Astrocyte of the spinal cord (primary cell): Measurements from ENCODE around the gene RDH13.
"Not testable (repeated sequence)": the region's sequence is repeated elsewhere in the genome, so short reads cannot be mapped to it uniquely, and the experiment has no call there.

ENCODE experiments used
- DNase-seq: peaks from one replicate; pipeline ENCODE4 v3.0.0; 2011; ENCODE audit warnings: low read depth, low spot score
- H3K4me3 ChIP-seq: 2 replicates; pipeline ENCODE4 v1.5.1; 2011; ENCODE audit warnings: low read depth, mild to moderate bottlenecking, low read length, moderate library complexity
- in situ Hi-C: cut with HindIII; loops from 2 replicates; pipeline ENCODE4 v1.10.0; 2017; ENCODE audit warnings: low sequenced_read_pairs
- TF ChIP-seq, protein P1 (sequence below): IDR thresholded peaks from 2 replicates; pipeline ENCODE4 v1.5.1; 2012; ENCODE audit warnings: low read depth, mild to moderate bottlenecking, low read length, inconsistent platforms

The RDH13 gene

DNA sequence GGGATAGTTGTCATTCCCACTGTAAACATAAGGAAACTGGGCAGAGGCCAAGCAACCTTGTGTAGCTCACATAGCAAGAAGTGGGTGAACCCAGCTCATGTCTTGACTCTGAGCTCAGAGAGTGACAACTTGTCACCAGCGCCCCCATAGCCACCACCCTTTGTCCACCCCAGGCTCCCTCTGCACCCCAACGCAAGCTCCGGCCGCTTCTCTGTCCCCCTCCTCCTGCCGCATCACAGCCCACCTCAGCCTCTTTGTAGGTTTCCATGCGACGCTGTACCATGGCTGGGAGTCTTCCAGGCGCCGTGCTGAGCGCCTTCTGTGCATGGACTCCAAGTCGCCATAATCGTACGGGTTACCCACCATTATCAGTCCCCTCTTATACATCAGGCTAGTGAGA is 28.2 kb downstream of the RDH13 start:
- in situ Hi-C loops, result no loop called here
- TF ChIP-seq, protein P1, sequence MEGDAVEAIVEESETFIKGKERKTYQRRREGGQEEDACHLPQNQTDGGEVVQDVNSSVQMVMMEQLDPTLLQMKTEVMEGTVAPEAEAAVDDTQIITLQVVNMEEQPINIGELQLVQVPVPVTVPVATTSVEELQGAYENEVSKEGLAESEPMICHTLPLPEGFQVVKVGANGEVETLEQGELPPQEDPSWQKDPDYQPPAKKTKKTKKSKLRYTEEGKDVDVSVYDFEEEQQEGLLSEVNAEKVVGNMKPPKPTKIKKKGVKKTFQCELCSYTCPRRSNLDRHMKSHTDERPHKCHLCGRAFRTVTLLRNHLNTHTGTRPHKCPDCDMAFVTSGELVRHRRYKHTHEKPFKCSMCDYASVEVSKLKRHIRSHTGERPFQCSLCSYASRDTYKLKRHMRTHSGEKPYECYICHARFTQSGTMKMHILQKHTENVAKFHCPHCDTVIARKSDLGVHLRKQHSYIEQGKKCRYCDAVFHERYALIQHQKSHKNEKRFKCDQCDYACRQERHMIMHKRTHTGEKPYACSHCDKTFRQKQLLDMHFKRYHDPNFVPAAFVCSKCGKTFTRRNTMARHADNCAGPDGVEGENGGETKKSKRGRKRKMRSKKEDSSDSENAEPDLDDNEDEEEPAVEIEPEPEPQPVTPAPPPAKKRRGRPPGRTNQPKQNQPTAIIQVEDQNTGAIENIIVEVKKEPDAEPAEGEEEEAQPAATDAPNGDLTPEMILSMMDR, result no peak
- H3K4me3 ChIP-seq, result no peak overlapping the region

DNA sequence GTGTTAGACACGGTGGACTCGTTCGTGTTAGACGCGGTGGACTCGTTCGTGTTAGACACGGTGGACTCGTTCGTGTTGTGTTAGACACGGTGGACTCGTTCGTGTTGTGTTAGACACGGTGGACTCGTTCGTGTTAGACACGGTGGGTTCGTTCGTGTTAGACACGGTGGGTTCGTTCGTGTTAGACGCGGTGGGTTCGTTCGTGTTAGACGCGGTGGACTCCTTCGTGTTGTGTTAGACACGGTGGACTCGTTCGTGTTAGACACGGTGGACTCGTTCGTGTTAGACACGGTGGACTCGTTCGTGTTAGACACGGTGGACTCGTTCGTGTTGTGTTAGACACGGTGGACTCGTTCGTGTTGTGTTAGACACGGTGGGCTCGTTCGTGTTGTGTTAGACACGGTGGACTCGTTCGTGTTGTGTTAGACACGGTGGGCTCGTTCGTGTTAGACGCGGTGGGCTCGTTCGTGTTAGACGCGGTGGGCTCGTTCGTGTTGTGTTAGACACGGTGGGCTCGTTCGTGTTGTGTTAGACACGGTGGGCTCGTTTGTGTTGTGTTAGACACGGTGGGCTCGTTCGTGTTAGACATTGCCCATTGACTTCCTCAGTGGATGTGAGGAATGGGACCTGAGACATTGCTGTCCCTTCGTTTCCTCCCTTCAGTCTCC is 29.8 kb downstream of the RDH13 start:
- DNase-seq, in situ Hi-C loops, H3K4me3 ChIP-seq: not testable (repeated sequence)

More for the DNA sequence above, 28.2 kb downstream of the RDH13 start:
- no peak for DNase-seq

DNA sequence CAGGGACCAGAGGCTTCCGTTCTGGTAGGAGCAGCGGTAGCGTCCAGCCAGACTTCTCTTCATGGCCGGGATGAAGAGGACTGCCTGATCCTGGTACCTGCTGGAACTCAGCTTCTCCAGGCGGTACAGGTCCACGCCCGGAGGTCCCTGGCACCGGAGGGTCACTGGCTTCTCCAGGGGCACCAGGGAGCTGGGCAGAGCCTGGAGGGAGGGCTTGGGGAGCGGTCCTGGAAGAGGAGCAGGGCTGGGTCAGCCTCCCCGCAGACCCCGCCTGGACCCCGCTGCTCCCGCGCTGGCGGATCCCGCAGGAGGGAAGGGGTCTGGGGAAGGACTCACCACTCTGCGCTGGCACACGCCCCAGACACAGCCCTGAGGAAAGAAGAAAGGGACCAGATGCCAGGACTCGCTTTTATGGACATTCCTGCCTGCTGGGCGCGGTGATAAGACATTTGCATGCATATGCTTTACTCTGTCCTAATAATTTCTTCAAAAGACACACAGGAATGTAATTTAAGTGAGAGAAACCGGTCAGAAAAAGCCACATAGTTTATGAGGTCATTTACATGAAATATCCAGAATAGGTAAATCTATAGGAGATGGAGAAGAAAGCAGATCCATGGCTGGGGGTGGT is 30.7 kb downstream of the RDH13 start:
- H3K4me3 ChIP-seq, result no peak overlapping the region
- TF ChIP-seq, protein P1, result no peak
- in situ Hi-C loops, result no loop called here
- no peak for DNase-seq

DNA sequence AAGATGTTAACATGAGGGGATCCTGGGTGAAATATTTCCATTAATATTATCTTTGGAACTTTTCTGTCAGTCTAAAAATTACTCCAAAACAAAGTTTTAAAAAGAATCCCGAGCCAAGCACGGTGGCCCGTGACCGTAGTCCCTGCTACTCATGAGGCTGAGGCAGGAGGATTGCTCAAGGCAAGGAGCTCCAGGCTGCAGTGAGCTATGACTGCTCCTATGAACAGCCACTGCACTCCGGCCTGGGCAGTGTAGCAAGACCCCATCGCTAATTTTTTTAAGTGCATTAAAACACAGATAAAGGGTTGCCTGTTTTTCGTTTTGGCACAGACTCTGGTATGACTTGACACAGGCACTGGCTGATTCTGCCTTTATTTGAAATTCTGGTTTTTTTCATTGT is 31.8 kb downstream of the RDH13 start:
- in situ Hi-C loops, result no loop called here
- TF ChIP-seq, protein P1, result no peak
- no peak overlapping the region for H3K4me3 ChIP-seq
- no peak for DNase-seq

DNA sequence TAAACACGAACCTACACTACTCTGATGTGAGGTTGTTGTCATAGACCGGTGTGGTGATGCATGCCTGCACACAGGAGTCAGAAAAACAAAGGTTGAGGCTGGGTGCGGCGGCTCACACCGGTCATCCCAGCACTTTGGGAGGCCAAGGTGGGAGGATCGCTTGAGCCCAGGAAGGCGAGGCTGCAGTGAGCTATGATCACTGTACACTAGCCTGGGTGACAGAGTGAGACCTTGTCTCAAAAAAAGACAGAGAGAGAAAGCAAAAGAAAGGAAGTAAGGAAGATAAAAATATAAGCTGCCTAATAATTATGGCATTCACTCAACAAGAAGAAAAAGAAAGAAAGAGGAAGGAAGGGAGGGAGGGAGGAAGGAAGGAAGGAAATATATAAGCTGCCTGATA is 34.2 kb downstream of the RDH13 start:
- DNase-seq, result no peak
- in situ Hi-C loops, result no loop called here
- TF ChIP-seq, protein P1, result no peak

DNA sequence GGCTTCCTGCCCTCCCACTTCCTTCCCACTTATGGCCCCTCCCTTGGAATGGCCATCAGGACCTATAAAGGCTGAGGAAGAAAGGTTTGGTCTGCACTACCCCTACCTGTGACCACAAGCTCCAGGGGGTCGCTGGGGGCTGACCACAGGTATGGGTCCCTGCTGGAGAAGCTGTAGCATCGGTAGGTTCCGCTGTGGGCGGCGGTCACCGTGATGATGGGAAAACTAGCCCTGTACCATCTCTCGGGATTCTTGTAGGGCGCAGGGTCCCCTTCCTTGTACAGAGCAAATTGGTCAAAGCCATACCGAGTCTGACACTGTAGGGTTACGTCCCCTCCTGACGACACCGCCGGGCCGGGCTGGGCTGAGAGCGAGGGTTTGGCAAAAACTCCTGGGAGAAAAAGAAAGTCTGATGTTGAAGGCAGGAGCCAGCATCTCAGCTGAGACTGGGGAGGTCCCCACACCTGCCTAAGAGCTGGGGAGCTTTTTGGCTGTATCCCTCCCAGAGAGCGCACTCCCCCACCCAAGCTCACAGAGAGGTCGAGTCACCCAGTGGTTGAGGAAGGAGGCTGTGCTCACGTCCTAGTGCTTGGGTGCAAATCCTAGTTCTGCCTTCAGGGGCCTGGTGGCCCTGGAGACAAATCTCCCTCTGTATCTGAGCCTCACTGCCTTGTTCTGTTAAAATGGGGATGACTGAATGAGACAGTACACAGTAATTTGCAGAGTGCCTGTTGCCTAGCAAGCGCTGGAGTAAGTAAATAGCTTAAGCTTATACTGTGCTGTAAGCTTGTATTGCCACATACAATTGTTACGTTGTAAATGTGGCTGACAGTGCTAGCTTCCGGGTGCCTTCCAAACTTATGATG is 35.2 kb downstream of the RDH13 start:
- no peak overlapping the region for H3K4me3 ChIP-seq
- TF ChIP-seq, protein P1, result no peak
- in situ Hi-C loops, result no loop called here
- DNase-seq, result no peak

More for the DNA sequence above, 34.2 kb downstream of the RDH13 start:
- H3K4me3 ChIP-seq, result no peak overlapping the region

DNA sequence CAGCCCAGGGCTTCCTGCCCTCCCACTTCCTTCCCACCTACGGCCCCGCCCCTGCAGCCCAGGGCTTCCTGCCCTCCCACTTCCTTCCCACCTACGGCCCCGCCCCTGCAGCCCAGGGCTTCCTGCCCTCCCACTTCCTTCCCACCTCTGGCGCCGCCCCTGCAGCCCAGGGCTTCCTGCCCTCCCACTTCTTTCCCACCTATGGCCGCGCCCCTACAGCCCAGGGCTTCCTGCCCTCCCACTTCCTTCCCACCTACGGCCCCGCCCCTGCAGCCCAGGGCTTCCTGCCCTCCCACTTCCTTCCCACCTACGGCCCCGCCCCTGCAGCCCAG is 35.8 kb downstream of the RDH13 start:
- DNase-seq, H3K4me3 ChIP-seq, in situ Hi-C loops: not testable (repeated sequence)
